GM19193 (cell line): ENCODE results near the gene DCXR.

Source experiments
- POLR2A ChIP-seq: IDR thresholded peaks from 4 replicates; pipeline ENCODE4 v1.6.1; 2011; ENCODE audit not compliant: insufficient read depth, insufficient read length; ENCODE audit errors: extremely low read depth

The DCXR gene

GRCh38 chr17:82000803-82001570 is 36.5 kb downstream of the DCXR start:
- no peak for TF ChIP-seq POLR2A

DNA sequence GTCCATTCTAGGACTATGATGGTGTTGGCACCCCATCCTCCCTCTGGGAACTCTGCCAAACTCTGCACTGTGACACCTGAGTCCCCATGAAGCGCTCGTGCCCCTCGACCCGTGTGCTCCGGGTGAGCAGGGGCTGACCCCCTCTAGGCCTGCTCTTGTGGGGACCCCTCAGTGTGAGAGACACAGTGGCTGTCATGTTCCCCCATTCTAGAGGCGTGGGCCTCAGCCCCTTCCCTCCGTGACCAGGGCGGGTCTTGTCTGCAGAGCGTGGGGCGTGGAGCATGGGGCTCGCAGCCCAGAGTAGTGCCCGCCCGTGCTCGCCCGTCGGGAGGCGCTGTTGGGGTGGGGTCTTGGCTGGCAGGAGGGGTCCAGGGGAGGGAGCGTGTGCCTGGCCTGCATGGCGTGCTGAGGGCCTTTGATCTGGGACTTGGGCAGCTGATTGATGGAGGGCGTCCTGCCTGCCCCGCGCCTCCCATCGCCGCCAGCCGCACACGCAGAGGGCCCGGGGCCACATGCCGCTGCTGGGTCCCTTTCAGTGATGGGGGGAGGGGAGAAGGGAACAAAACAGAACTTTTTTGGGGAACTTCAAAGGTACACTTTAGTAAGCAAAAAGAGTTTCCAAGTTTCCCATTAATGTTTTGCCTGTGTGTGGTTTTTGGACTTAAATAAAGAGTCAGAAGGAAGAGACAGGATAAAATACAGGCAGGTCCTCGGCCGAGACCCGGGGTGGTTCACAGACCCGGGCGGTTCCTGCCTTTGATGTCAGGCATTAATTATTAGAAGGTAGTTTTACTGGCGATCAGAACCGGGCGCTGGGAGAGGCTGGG is 37.3 kb downstream of the DCXR start:
- TF ChIP-seq POLR2A, result no peak

DNA sequence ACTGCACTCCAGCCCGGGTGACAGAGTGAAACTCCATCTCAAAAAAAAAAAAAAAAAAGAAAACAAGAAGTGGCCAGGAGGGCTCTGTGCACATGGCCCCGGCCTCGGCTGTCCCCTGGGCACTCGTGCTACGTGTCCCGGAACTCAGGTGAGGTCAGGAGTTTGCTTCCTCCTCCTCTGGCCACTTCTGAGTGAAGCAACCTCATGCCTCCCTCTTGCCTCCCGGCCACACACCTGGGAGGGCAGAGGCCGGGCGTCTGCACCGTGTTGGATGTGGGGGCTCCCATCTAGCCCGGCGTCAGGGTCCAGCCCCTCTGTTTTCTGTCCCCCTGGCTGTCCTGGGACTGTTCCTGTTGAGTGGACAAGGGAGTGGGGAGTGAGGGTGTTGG is 37.9 kb downstream of the DCXR start:
- TF ChIP-seq POLR2A, result no peak

- TF ChIP-seq POLR2A, result no peak
Observed at GRCh38 chr17:81998691-81999438, 38.6 kb downstream of the DCXR start.

- no peak for TF ChIP-seq POLR2A
Observed at GRCh38 chr17:81998212-81998611, 39.3 kb downstream of the DCXR start.

DNA sequence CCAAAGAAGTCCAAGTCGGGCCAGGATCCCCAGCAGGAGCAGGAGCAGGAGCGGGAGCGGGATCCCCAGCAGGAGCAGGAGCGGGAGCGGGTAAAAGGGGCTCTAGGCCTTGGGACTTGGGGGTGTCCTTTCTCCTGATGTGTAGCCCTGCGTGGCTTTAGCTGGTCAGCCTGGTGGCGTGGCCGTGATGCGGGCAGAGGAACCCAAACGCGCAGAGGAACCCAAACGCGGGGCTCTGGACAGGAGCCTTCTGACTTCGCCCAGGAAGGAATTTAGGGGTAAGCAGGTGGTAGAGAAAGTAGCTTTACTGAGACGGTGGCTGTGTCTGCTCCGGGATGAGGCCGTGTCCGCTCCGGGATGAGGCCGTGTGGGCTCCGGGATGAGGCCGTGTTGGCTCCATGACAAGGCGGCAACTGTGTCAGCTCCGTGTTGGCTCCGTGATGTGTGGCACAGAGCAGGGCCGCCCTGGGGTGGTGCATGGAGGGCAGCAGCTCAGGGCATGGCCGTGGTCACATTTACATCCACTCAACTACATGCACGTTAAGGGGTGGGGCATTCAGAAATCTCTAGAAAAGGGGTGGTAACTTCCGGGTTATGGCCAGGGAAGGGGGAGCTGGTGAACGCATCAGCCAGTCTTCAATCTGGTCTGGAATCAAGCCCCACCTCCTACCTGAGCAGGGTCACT is 40.6 kb downstream of the DCXR start:
- no peak for TF ChIP-seq POLR2A

- TF ChIP-seq POLR2A, result no peak
Observed at GRCh38 chr17:81996232-81996756, 41.2 kb downstream of the DCXR start.

DNA sequence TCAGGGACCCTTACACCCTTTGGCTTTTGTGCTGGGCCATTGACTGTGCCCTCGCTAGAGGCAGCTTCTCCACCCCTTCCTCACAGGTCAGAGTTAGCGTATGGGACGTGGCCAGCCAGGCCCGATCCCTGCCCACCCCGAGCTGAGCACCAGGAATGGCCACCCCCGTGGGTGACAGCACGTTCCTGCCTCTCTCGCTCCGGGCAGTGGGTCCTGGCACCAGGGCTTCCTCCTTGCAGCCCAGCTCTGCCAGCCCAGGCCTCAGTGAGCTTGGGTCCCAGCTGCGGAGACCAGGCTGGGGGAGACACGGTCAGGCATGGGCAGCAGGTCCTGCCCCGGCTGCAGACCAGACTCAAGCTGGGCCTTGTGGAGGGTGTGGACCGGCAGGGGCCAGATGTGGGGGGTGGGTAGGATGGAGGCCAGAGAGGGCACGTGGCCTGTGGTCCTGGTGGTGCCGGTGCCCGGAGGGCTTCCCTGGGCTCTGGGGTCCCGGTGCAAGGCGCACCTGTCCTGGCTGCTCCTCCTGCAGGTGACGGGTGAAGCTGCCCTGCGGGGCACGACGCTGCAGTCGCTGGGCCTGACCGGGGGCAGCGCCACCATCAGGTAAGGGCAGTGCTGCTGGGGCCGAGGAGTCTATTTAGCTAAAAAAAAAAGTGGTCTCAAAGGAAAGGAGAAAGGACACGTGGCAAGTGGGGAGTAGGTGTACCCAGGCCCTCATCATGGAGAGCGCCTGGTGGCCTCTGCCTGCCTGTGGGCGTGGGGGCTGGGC is 41.9 kb downstream of the DCXR start:
- no peak for TF ChIP-seq POLR2A

GRCh38 chr17:81994593-81995462 is 42.7 kb downstream of the DCXR start:
- no peak for TF ChIP-seq POLR2A

DNA sequence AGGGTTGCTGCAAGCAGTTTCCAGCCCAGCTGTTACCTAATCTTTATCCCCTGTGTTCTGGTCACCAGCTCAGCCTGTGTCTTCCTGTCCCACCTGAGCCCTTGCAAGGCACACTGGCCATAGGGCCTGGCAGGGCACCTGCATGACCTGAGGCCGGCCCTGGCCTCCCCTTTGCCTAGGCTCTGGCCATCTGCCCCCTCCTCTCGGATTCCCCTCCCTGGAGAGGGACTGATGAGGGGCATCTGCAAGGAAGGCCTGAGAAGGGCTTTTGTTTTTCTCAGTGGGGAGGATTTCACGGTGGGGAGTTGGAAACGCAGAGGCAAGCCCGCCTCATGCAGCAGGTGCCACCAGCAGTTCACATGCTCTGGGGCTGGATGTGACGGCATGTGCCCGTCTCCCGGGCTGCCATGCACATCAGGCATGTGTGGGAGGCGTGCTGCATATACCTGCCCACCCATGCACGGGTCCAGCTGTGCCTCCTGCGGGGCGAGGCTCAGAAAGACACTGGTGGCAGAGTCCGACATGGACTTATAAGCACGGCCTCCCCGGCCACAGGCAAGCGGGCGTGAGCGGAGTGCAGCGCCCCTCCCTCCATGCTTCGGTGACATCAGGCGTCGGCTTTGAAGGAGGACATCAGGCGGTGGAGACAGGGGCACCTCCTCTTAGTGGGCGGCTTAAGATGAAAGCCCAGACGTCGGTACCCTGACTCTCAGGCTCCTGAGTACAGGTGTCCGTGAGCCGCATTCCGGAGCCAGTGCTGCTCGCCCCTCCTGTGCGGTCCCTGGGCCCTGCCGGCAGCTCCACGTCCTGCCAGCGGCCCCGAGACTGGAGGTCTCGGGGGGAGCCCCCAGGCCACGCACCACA is 43.5 kb downstream of the DCXR start:
- TF ChIP-seq POLR2A, result no peak

GRCh38 chr17:81992306-81993102 is 45.0 kb downstream of the DCXR start:
- TF ChIP-seq POLR2A, result no peak
